GM18867 (cell line): ENCODE data around the gene IGLL1.
"Not testable (repeated sequence)": the region's sequence is repeated elsewhere in the genome, so short reads cannot be mapped to it uniquely, and the experiment has no call there.

Experiments
- ATAC-seq: cut with Tn5 transposase; IDR thresholded peaks from one replicate; pipeline ENCODE4 v1.9.1; 2021; ENCODE audit warnings: mild to moderate bottlenecking, moderate library complexity; ENCODE audit not compliant: unreplicated experiment

The IGLL1 gene

GRCh38 chr22:23591846-23592245, 11.8 kb upstream of the IGLL1 start:
- no peak for ATAC-seq

- no peak for ATAC-seq
These were observed 11.2 kb upstream of the IGLL1 start for GRCh38 chr22:23591201-23591791.

GRCh38 chr22:23583836-23584235, 3.7 kb upstream of the IGLL1 start:
- no peak for ATAC-seq

GRCh38 chr22:23583153-23583552, 3.1 kb upstream of the IGLL1 start:
- ATAC-seq: no peak

GRCh38 chr22:23581260-23581650, 1.2 kb upstream of the IGLL1 start:
- ATAC-seq: no peak

- ATAC-seq: no peak
These were observed 628 bp upstream of the IGLL1 start for GRCh38 chr22:23580576-23581259.

GRCh38 chr22:23579280-23579679, 810 bp downstream of the IGLL1 start:
- ATAC-seq: no peak

GRCh38 chr22:23578306-23578705, 1.8 kb downstream of the IGLL1 start:
- ATAC-seq: no peak

- ATAC-seq: no peak
These were observed 3.4 kb downstream of the IGLL1 start for GRCh38 chr22:23576681-23577080.

GRCh38 chr22:23575601-23576000, 4.5 kb downstream of the IGLL1 start:
- ATAC-seq: no peak

- no peak for ATAC-seq
These were observed 5.2 kb downstream of the IGLL1 start for GRCh38 chr22:23574877-23575276.

- no peak for ATAC-seq
These were observed 5.7 kb downstream of the IGLL1 start for GRCh38 chr22:23574371-23574811.

GRCh38 chr22:23573701-23574235, 6.3 kb downstream of the IGLL1 start:
- not testable (repeated sequence) for ATAC-seq

- ATAC-seq: not testable (repeated sequence)
These were observed 7.0 kb downstream of the IGLL1 start for GRCh38 chr22:23573106-23573505.

GRCh38 chr22:23571486-23571885, 8.6 kb downstream of the IGLL1 start:
- ATAC-seq: no peak

- no peak for ATAC-seq
These were observed 9.4 kb downstream of the IGLL1 start for GRCh38 chr22:23570681-23571080.

- no peak for ATAC-seq
These were observed 10.4 kb downstream of the IGLL1 start for GRCh38 chr22:23569716-23570115.

- ATAC-seq: no peak
These were observed 10.8 kb downstream of the IGLL1 start for GRCh38 chr22:23569291-23569690.

GRCh38 chr22:23566705-23567475, 13.2 kb downstream of the IGLL1 start:
- no peak for ATAC-seq

- ATAC-seq: no peak
These were observed 14.0 kb downstream of the IGLL1 start for GRCh38 chr22:23565915-23566704.
